Hepatocyte (in vitro differentiated cells): ENCODE measurements around the gene DNM3. TPM values are rescaled to one million over a fixed set of nuclear protein-coding genes. Genes with fewer than 3 reads are reported as not detected.
A peak's percentile ranks its signal among the peaks of the same experiment; 100 is the strongest.

Experiments used
- DNase-seq: peaks from one replicate; pipeline ENCODE4 v3.0.0-alpha.2; 2016; ENCODE audit warnings: low spot score
- H2AFZ ChIP-seq: fragments of 200-600 bp; sonication (generic); 2 replicates; pipeline ENCODE4 v1.6.0; 2016; ENCODE audit warnings: antibody characterized with exemption, mild to moderate bottlenecking
- H3K27ac ChIP-seq: fragments of 200-600 bp; sonication (generic); 2 replicates; pipeline ENCODE4 v1.5.1; 2016; ENCODE audit warnings: mild to moderate bottlenecking
- H3K27me3 ChIP-seq: fragments of 200-600 bp; sonication (generic); 2 replicates; pipeline ENCODE4 v1.6.1; 2016
- H3K36me3 ChIP-seq: fragments of 200-600 bp; sonication (generic); replicated peaks from 2 replicates; pipeline ENCODE4 v1.5.1; 2016; ENCODE audit warnings: low read depth; ENCODE audit not compliant: insufficient read depth
- H3K4me1 ChIP-seq: fragments of 200-600 bp; sonication (generic); 2 replicates; pipeline ENCODE4 v1.5.1; 2016; ENCODE audit warnings: mild to moderate bottlenecking, moderate library complexity; ENCODE audit not compliant: insufficient read depth
- H3K4me2 ChIP-seq: fragments of 200-600 bp; sonication (generic); 2 replicates; pipeline ENCODE4 v1.6.0; 2016
- H3K4me3 ChIP-seq: fragments of 200-600 bp; sonication (generic); 2 replicates; pipeline ENCODE4 v1.5.1; 2016; ENCODE audit warnings: mild to moderate bottlenecking
- H3K79me2 ChIP-seq: fragments of 200-600 bp; sonication (generic); 2 replicates; pipeline ENCODE4 v1.6.0; 2017; ENCODE audit warnings: mild to moderate bottlenecking
- H3K9me2 ChIP-seq: fragments of 200-600 bp; sonication (generic); replicated peaks from 2 replicates; pipeline ENCODE4 v1.6.0; 2017; ENCODE audit warnings: mild to moderate bottlenecking; ENCODE audit not compliant: insufficient read depth
- H3K9me3 ChIP-seq: fragments of 200-600 bp; sonication (generic); 2 replicates; pipeline ENCODE4 v1.5.1; 2016; ENCODE audit warnings: low read depth, mild to moderate bottlenecking
- H4K20me1 ChIP-seq: fragments of 200-600 bp; sonication (generic); 2 replicates; pipeline ENCODE4 v1.6.0; 2016; ENCODE audit warnings: mild to moderate bottlenecking; ENCODE audit not compliant: insufficient read depth, poor library complexity, severe bottlenecking
- EZH2 ChIP-seq: fragments of 200-600 bp; sonication (generic); IDR thresholded peaks from 2 replicates; pipeline ENCODE4 v1.6.1; 2016; ENCODE audit warnings: antibody characterized with exemption, mild to moderate bottlenecking, borderline replicate concordance
- EZH2phosphoT487 ChIP-seq: fragments of 200-600 bp; sonication (generic); IDR thresholded peaks from one replicate; pipeline ENCODE4 v1.6.1; 2018; ENCODE audit warnings: antibody characterized with exemption, mild to moderate bottlenecking, low read depth, moderate library complexity; ENCODE audit not compliant: unreplicated experiment, severe bottlenecking
- WGBS: methylation state at CpG from one replicate; pipeline ENCODE4 v1.1.6; 2016; ENCODE audit warnings: low lambda C conversion rate; ENCODE audit errors: missing lambda C conversion rate; 5-methylcytosine and 5-hydroxymethylcytosine counted together
- polyA plus RNA-seq: library from polyadenylated mRNA; unstranded; fragments of >200 nt; fragmentation: Nextera tagmentation; extraction: Ambion mirVana; gene quantifications from 2 replicates; pipeline ENCODE4 v1.2.1, GENCODE V29; 2016
- total RNA-seq: library from RNA; depleted of rRNA; stranded (reverse); fragments of >200 nt; gene quantifications from 2 replicates; pipeline ENCODE4 v1.2.3, GENCODE V29; 2014
- TF ChIP-seq, protein P1 (sequence below): fragments of 200-600 bp; sonication (generic); IDR thresholded peaks from 2 replicates; pipeline ENCODE4 v1.5.1; 2016; ENCODE audit warnings: antibody characterized with exemption, mild to moderate bottlenecking; ENCODE audit not compliant: poor library complexity

The DNM3 gene
- total and polyA plus RNA-seq, 2 experiments from 2014 or later: 1.5 TPM; not detected in 1

DNA sequence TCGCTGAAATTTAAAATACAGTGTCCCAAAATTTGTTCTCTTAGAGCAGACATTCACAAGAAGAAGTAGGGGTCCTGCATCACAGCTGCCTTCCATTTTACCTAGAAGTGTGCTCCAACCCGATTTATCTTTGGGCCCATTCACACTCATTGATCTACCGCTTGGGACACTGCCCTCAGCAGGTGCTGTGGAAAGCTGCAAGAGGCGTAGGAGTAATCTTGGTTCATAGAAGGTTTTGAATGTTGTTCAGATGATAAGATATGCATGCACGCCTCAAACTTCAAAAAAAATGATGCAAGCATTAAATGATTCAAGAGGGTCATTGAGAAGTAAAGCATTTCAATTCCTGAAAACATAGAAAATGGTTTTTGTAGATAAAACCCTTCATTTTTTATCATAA lies 560.6 kb downstream of the DNM3 start:
- no peak for DNase-seq
- H3K36me3 ChIP-seq: no peaks in the 10 kb centered on the region
- H3K4me1 ChIP-seq: peaks cover 38% of the 10 kb centered on the region
- no peak overlapping the region for H2AFZ ChIP-seq
- H3K27me3 ChIP-seq: no peaks in the 10 kb centered on the region
- 73% methylated on average over 5 of the region's 5 CpGs for WGBS
- no peaks in the 10 kb centered on the region for H4K20me1 ChIP-seq
- no peak overlapping the region for H3K4me2 ChIP-seq
- H3K27ac ChIP-seq: no peak overlapping the region
- no peak overlapping the region for H3K4me3 ChIP-seq
- no peaks in the 10 kb centered on the region for H3K9me3 ChIP-seq
- TF ChIP-seq EZH2 (no peak), EZH2phosphoT487 (no peak)
- TF ChIP-seq, protein P1, sequence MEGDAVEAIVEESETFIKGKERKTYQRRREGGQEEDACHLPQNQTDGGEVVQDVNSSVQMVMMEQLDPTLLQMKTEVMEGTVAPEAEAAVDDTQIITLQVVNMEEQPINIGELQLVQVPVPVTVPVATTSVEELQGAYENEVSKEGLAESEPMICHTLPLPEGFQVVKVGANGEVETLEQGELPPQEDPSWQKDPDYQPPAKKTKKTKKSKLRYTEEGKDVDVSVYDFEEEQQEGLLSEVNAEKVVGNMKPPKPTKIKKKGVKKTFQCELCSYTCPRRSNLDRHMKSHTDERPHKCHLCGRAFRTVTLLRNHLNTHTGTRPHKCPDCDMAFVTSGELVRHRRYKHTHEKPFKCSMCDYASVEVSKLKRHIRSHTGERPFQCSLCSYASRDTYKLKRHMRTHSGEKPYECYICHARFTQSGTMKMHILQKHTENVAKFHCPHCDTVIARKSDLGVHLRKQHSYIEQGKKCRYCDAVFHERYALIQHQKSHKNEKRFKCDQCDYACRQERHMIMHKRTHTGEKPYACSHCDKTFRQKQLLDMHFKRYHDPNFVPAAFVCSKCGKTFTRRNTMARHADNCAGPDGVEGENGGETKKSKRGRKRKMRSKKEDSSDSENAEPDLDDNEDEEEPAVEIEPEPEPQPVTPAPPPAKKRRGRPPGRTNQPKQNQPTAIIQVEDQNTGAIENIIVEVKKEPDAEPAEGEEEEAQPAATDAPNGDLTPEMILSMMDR: peak; percentile 22
- H3K79me2 ChIP-seq: no peaks in the 10 kb centered on the region
- no peaks in the 10 kb centered on the region for H3K9me2 ChIP-seq

DNA sequence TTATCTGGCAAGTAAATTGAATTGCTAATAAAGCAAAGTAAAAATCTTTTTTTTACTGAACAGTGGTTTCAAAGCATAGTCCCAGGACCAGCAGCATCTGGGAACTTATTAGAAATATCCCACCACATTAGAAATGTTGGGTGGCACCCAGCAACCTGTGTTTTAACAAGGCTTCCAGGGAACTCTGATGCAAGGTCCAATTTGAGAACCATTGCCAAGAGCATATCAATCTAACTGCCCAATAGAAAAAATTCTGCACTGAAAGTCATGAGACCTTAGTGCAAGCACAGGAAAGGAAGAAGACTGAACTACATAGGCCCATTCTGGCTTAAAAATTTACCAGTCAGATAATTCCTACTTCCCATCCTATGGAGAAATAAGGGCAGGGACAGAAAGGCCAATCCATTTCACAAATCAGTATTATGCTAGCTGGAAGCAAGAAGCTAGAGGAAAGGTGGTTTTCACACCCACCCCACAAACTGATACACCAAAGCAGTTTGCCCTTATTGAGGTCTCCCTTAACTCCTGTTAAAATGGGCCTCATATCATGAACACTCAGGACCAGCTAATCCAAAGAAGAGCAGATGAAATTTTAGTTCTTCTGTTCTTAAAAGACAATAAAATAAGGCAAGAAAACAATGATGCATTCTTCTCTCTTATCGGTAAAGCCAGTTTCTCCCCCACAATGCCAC lies 561.7 kb downstream of the DNM3 start:
- WGBS: 54% methylated on average over 1 of the region's 1 CpG
- Histone ChIP-seq H3K79me2 (no peaks in the 10 kb centered on the region), H3K27ac (no peak overlapping the region), H3K4me2 (no peak overlapping the region), H3K4me3 (no peak overlapping the region), H3K36me3 (no peaks in the 10 kb centered on the region), H3K9me2 (no peaks in the 10 kb centered on the region), H3K4me1 (peaks cover 26% of the 10 kb centered on the region), H3K27me3 (no peaks in the 10 kb centered on the region), H4K20me1 (no peaks in the 10 kb centered on the region), H2AFZ (no peak overlapping the region), H3K9me3 (no peaks in the 10 kb centered on the region)
- TF ChIP-seq, protein P1: no peak
- TF ChIP-seq EZH2phosphoT487 (no peak), EZH2 (no peak)
- no peak for DNase-seq

GRCh38 chr1:172404121-172404520 lies 562.8 kb downstream of the DNM3 start:
- Histone ChIP-seq H4K20me1 (no peaks in the 10 kb centered on the region), H2AFZ (no peak overlapping the region), H3K4me3 (no peak overlapping the region), H3K9me2 (no peaks in the 10 kb centered on the region), H3K27ac (no peak overlapping the region), H3K27me3 (no peaks in the 10 kb centered on the region), H3K79me2 (no peaks in the 10 kb centered on the region), H3K4me2 (no peak overlapping the region), H3K9me3 (no peaks in the 10 kb centered on the region), H3K36me3 (no peaks in the 10 kb centered on the region), H3K4me1 (peaks cover 16% of the 10 kb centered on the region)
- no peak for DNase-seq
- TF ChIP-seq EZH2phosphoT487 (no peak), EZH2 (no peak)
- TF ChIP-seq, protein P1: no peak
